GM12873 (cell line): ENCODE data around the gene KAZN.

Source experiments
- CTCF ChIP-seq: IDR thresholded peaks from 2 replicates; pipeline ENCODE4 v1.5.1; 2012; ENCODE audit warnings: low read depth, mild to moderate bottlenecking, moderate library complexity, low read length, control low read depth; ENCODE audit not compliant: insufficient read depth; ENCODE audit errors: missing control alignments

The KAZN gene

GRCh38 chr1:14907416-14907815 lies 308.9 kb downstream of the KAZN start:
- no peak for TF ChIP-seq CTCF

- no peak for TF ChIP-seq CTCF
Measured at GRCh38 chr1:14909273-14909672, 310.8 kb downstream of the KAZN start.

- no peak for TF ChIP-seq CTCF
Measured at GRCh38 chr1:14909920-14910460, 311.5 kb downstream of the KAZN start.

- no peak for TF ChIP-seq CTCF
Measured at GRCh38 chr1:14910984-14911721, 312.7 kb downstream of the KAZN start.

GRCh38 chr1:14912839-14913481 lies 314.5 kb downstream of the KAZN start:
- TF ChIP-seq CTCF: no peak

GRCh38 chr1:14913482-14914177 lies 315.1 kb downstream of the KAZN start:
- TF ChIP-seq CTCF: no peak
